Testis (tissue), 2 donors: ENCODE measurements around the gene UBR3.

ENCODE experiments used
- POLR2A ChIP-seq: fragments of 450-650 bp; IDR thresholded peaks from one replicate; pipeline ENCODE4 v1.6.1; 2017; ENCODE audit warnings: antibody characterized with exemption, mild to moderate bottlenecking, moderate library complexity
- TF ChIP-seq, protein P1 (sequence below), 3 experiments: fragments of 450-650 bp in 2 of 3; fragments of 200-600 bp in 1 of 3; sonication (generic) in 1 of 3; IDR thresholded peaks; one replicate each; pipeline ENCODE4 v1.5.1; 2016 to 2019; ENCODE audit warnings: antibody characterized with exemption in 3 of 3, mild to moderate bottlenecking in 2 of 3, moderate library complexity in 1 of 3

DNA sequence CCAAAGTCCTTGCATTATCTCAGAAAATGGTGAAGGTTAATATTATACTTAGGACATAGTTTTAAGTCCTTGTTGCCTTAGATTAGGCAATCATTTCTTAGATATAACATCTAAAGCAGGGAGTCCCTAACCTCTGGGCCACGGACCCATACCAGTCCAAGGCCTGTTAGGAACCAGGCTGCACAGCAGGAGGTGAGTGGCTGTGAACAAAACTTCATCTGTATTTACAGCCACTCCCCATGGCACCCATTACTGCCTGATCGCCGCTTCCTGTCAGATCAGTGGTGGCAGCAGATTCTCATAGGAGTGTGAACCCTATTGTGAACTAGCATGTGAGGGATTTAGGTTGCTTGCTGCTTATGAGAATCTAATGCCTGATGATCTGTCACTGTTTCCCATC lies 264.2 kb downstream of the UBR3 start:
- TF ChIP-seq POLR2A: no peak
- TF ChIP-seq, protein P1, sequence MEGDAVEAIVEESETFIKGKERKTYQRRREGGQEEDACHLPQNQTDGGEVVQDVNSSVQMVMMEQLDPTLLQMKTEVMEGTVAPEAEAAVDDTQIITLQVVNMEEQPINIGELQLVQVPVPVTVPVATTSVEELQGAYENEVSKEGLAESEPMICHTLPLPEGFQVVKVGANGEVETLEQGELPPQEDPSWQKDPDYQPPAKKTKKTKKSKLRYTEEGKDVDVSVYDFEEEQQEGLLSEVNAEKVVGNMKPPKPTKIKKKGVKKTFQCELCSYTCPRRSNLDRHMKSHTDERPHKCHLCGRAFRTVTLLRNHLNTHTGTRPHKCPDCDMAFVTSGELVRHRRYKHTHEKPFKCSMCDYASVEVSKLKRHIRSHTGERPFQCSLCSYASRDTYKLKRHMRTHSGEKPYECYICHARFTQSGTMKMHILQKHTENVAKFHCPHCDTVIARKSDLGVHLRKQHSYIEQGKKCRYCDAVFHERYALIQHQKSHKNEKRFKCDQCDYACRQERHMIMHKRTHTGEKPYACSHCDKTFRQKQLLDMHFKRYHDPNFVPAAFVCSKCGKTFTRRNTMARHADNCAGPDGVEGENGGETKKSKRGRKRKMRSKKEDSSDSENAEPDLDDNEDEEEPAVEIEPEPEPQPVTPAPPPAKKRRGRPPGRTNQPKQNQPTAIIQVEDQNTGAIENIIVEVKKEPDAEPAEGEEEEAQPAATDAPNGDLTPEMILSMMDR (IDR thresholded peaks at IDR 0.05): no peak
